SH-SY5Y (cell line): ENCODE results near the gene CREBBP.

Experiments used
- GATA2 ChIP-seq: IDR thresholded peaks from 2 replicates; pipeline ENCODE4 v1.6.1; 2011; ENCODE audit warnings: mild to moderate bottlenecking, low read depth, low read length
- GATA3 ChIP-seq: IDR thresholded peaks from 2 replicates; pipeline ENCODE4 v1.6.1; 2011; ENCODE audit warnings: low read depth, mild to moderate bottlenecking, low read length, moderate library complexity

The CREBBP gene

DNA sequence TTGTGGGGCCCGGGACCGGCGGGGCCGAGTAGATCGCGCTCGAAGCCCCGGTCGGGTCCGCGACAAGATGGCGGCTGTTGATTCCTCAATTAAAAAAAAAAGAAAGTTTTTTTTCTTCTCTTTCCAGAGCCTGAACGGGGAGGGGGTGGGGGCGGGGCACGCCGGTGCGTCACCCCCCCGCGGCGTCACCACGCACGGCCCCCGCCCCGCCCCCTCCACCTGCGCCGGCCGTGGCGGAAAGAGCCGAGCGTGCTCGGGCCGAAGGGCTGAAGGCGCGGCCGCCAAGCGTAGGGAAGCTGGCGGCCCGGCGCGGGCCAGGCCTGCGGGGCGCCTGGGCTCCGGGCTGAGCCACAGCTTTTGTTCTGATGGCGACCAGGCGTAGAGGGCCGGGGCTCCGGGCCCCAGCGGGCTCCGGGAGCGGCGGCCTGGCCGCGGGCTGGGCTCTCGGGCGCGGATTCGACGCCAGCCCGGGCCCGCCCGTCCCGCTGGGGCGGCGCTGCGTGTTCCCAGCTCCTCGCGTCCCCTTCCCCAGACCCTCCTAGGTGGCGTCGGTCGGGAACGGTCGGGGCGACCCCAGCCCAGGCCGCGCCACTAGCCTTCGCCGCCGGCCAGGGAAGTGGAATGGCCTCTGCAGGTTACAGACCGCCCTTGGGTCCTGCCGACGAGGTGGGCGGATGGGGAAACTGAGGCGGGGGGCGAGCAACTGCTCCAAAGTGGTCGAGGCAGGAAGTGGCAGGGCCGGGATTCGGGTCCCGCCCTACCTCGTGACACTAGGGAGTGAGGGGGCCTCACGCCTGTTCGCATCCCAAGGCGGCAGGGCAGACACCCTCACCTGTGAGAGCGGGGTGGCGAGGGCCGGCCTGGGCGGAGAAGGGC is at the start of gene CREBBP:
Gene CREBBP (minus strand): TSS at position 91 of the 876 bp plus-strand sequence. CDS start 797 bp downstream, outside the sequence.
- TF ChIP-seq GATA3 (no peak), GATA2 (no peak)

DNA sequence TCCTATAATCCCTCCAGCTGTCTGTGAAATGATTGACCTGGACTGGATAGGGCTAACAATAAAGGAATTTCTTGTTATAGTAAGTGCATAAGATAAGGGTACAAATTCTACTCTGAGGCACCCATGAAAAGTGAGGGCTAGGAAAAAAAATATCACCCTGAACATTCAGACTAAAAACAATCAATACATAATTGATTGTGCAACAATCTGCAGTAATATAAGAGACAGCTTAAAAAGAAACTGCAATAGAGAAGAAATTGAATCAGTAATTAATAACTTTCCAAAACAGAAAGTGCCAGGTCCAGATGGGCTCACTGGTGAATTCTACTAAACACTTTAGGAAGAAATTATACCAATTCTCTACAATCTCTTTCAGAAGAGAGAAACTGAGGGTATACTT is 44.2 kb upstream of the CREBBP start:
- TF ChIP-seq GATA3 (no peak), GATA2 (no peak)

DNA sequence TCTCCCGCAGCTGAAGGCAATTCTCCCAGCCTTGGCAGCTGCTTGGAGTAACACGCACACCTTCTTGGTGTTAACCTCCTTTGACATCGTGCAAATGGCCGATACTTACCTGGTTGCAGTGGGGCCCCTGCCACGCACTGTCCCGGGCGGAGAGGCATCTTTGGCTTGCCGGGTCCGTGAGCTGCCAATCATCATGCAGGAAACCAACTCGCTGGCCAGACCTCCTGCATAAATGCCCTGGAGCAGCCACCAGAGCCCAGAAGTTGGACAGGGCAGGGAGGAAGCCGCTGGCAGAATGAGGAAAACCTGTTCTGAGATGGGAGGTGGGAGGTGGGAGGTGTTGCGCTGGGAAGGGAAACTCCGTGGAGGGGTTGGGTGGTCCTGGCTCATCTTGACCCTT is 41.7 kb upstream of the CREBBP start:
- no peak for TF ChIP-seq GATA3
- TF ChIP-seq GATA2: no peak

DNA sequence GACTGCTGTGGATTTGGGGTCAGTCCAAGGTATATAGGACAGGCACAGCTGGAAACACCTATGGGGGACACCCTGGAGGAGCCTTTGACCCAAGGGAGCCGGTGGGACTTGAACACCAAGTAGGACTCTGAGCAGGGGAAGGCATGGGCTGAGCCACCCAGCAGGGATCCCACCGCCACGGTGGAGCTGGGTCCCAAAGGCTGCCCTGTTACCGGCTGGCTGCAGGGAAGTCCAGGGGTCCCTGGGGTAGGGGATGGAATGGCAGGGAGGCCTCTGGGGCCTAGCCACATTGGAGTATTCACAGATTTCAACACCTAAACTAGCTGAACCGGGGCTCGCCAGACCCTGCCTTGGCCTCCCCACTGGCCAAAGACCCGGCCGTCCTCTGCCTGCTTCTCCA is 39.7 kb upstream of the CREBBP start:
- TF ChIP-seq GATA2: no peak
- no peak for TF ChIP-seq GATA3

DNA sequence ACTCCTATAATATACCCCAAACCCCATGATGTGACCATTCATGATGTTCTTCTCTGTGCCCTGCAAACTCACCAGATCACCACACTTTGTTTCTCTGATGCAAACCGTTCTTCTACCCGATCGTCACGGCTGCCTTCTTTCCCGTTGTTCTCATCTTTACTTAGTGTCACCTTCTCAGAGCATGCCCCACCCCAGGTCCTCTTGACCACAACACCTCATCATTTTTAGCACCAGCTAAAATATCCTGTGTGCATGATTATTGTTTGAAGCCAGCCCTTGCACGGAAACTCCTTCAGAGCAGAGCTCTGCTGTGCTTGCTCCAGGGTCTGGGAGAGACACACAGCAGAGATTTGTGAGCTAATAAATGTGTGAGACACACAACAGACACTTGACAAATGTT is 38.9 kb upstream of the CREBBP start:
- TF ChIP-seq GATA2 (no peak), GATA3 (no peak)

DNA sequence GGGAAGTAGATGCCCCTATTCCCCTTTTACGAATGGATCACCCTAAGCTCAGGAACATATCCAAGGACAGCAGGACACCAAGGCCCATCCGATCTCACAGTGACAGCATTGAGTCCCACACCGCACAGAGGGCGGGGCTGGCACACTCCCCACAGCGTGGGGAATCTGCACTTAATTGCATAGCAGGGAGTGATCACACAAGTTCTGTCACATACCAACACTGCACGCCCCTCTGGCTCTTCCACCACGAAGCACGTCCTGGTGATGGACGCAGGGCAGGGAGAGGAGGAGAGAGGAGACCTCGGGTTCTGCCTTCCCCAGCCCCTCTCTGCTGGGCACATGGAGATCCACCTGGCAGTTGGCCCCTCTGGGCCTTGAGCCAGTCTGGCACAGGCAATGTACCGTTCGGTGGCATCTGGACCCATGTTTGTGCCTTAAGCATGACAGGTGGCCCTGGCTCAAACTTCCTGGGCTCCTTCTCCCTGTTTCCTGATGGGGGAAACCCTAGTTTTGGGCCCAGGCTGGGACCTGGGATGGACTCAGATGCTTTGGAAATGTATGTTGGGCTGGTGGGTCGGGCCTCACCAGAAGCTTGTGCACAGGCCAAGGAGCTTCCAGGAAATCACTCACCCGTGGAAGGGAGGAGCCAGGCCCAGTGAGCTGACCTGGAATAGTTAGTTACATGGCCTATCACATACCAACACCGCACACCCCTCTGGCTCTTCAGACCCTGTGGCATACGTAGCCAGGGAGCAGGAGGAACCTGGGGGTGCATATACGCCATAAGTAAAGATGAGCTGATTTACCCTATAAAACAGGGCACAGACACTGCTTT is 35.1 kb upstream of the CREBBP start:
- no peak for TF ChIP-seq GATA3
- TF ChIP-seq GATA2: no peak

DNA sequence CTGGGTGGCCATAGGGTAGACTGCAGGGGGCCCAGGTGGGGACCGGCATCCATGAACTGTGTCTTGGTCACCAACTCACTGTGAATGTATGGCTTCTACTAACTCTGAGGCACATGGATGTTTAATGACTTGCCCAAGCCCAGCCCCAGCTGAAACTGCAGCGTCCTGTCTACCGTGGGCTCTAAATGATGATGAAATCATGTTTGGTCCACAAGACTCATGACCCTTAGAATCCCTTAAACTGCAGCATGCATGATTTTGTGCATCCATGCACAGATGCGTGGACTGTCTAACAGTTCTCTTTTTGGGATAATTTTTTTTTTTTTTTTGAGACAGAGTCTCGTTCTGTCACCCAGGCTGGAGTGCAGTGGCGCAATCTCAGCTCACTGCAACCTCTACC is 32.4 kb upstream of the CREBBP start:
- no peak for TF ChIP-seq GATA3

DNA sequence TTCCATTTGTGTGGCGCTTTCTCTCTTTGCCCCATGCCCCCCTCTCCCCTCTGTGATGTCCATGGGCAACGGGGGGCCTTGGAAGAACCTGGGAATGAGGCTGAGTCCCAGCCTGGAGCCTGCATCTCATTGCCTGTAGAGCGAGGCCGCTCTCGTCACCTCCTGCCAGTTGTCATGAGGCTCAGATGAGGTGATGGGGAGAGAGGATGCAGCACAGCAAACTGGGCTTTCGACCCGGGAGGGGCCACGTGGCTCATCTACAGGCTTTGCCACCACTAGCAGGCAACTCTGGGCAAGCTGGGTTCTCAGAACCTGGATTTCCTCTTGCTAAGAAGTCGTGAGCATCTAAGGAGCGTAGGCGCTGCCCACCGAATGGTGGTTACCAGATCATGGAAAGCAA is 31.9 kb upstream of the CREBBP start:
- TF ChIP-seq GATA3 (no peak), GATA2 (no peak)

DNA sequence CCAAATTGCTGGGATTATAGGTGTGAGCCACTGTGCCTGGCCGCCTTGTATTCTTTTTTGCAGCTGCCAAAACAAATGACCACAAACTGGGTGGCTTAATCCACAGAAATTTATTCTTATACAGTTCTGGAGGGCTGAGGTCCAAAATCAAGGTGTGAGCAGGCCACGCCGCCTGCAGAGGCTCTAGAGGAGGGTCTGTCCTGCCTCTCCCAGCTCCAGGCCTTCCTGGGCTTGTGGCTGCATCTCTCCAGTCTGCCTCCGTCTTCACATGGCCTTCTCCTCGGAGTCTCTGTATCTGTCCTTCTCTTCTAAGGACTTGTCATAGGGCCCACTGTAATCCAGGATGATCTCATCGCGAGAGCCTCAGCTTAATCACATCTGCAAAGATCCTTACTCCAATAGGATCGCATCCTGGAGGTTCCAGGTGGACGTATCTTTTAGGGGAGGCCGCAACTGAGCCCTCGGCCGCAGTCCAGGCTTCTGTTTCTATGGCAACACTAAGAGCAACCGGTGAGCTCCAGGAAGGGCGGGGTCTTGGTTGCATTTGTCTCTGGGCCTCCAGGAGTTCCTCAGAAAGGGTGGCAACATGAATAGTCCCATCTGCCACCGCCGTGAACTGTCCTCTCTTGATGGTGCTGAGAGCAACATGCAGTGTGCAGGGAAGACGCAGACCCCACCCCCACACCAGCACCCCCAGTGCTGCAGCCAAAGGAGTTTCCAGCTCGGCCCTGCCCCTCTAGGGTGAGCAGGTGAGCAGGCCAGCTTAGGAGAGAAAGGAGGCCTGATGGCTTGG is 29.5 kb upstream of the CREBBP start:
- TF ChIP-seq GATA2 (no peak), GATA3 (no peak)

DNA sequence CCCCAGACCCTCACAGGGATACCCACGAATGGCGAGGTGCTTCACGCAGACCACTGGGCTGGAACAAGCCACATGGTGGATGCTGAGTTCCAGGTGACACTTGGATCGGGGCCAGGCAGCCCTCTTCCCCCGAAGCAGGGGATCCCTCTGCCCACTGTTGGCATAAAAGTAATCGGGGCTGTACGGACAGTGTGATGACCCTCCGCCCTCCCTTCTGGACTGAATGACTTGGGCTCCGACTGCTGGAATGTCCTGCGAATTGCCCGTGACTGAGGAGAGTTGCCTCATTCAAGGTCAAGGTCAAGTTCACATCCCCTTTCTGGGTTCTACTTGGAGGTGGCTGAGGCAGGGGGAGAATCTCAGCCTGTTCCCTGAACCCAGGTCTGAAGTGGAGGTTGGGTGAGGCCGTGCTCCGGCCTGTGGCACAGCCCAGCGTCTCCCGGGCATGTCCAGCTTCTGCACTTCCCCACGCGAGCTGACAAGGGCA is 28.5 kb upstream of the CREBBP start:
- no peak for TF ChIP-seq GATA3
- no peak for TF ChIP-seq GATA2

DNA sequence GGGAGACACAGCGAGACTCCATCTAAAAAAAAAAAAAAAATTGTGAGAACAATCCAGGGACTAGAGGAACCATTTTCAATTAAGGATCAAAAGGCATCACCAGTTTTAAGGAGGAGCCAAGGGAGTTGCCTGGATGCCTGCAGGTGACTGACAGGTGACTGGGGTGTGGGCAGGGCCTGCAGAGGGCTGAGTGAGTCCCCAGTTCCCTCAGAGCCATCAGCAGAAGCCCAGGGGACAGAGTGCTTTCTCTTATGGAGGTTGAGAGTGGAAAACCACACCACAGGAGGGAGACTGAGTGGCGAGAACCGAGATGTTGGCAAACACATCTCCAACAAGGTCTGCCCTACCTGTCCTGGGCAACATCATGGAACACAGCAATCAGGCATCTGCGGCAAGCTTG is 27.1 kb upstream of the CREBBP start:
- TF ChIP-seq GATA2 (no peak), GATA3 (no peak)

DNA sequence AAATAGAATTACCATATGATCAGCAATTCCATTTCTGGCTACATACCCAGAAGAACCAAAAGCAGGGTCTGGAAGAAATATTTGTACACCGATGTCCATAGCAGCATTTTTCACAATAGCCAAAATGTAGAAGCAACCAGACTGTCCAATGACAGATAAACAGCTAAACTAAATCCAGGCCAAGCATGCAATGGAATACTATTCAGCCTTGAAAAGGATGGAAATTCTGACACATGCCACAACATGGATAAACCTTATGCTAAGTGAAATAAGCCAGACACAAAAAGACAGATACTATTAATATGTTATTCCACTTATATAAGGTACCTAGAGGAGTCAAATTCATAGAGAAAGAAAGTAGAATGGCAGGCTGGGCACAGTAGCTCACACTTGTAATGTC is 25.9 kb upstream of the CREBBP start:
- no peak for TF ChIP-seq GATA2
- TF ChIP-seq GATA3: no peak

DNA sequence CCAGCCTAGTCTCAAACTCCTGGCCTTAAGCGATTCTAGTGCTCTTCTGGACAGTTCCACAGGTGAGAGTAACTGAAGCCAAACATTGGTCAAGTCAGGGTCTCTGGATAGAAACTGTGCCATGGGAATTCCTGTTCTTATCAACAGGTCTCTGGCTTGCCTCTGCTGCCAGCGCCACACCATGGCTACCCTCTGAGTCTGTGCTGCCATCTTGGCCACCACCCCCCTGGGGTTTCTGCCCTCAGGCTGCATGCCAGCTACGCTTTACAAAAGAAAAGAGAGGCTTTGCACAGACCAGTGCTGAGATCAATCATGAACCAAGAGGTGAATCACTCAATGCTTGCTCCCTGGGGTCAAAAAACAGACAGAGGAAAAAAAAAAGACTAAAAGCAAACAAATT is 24.4 kb upstream of the CREBBP start:
- TF ChIP-seq GATA2 (no peak), GATA3 (no peak)

DNA sequence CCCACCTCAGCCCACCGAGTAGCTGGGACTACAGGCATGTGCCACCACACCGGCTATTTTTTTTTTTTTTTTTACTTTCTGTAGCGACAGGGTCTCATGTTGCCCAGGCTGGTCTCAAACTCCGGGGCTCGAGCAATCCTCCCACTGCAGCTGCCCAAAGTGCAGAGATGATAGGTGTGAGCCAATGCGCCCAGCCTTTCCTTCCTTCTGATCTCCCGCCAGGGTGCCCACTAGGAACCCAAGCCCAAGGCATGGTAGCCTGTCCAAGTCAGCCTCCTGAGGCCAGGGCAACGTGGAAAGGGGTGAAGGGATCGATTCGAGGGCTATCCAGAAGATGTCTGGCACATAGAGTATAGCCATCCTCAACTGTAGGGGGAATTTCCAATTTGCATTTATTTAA is 9.6 kb upstream of the CREBBP start:
- TF ChIP-seq GATA3: no peak
- TF ChIP-seq GATA2: no peak

DNA sequence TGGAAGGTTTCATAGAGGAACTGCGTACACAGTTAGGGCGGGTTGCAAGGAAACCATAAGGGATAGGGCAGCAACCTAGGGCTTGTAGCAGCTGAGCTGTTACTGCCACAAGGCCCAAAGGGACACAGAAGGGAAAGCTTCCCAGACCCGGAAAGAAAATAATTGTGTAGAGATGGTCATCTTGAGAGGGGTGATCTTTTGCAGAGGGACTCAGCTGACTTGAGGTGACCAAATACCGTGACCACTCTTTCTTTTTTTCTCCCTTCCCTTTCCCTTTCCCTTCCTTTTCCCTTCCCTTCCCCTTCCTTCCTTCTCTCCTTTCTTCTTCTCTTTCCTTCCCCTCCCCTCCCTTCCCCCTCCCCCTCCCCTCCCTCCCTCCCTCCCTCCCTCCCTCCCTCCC is 8.5 kb upstream of the CREBBP start:
- TF ChIP-seq GATA2 (no peak), GATA3 (no peak)
